Left kidney (tissue), 2 donors: Measurements from ENCODE around the gene PYGB. TPM values are rescaled to one million over a fixed set of nuclear protein-coding genes. Genes with fewer than 3 reads are reported as not detected.
"Not testable (repeated sequence)": the region's sequence is repeated elsewhere in the genome, so short reads cannot be mapped to it uniquely, and the experiment has no call there.

Experiments
- DNase-seq: peaks from one replicate; pipeline ENCODE4 v3.0.0-alpha.2; 2013
- polyA plus RNA-seq: library from polyadenylated mRNA; unstranded; fragments of 120-200 nt; gene quantifications from one replicate; pipeline ENCODE4 v1.2.1, GENCODE V29; 2013; ENCODE audit not compliant: insufficient read length

The PYGB gene
- polyA plus RNA-seq, 1 donor, result 47.0 TPM

- DNase-seq, result no peak
Observed at GRCh38 chr20:25295386-25296093, 47.7 kb downstream of the PYGB start.

GRCh38 chr20:25296094-25297093, 48.5 kb downstream of the PYGB start:
- DNase-seq, result no peak

DNA sequence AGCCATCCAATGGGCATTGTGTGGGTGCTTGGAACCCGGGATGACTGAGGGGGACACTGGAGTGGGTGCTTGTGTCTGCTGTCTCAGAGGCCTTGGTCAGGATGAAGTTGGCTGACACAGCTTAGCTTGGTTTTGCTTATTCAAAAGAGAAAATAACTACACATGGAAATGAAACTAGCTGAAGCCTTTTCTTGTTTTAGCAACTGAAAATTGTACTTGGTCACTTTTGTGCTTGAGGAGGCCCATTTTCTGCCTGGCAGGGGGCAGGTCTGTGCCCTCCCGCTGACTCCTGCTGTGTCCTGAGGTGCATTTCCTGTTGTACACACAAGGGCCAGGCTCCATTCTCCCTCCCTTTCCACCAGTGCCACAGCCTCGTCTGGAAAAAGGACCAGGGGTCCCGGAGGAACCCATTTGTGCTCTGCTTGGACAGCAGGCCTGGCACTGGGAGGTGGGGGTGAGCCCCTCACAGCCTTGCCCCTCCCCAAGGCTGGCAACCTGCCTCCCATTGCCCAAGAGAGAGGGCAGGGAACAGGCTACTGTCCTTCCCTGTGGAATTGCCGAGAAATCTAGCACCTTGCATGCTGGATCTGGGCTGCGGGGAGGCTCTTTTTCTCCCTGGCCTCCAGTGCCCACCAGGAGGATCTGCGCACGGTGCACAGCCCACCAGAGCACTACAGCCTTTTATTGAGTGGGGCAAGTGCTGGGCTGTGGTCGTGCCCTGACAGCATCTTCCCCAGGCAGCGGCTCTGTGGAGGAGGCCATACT, 49.4 kb downstream of the PYGB start:
- DNase-seq, result no peak

DNA sequence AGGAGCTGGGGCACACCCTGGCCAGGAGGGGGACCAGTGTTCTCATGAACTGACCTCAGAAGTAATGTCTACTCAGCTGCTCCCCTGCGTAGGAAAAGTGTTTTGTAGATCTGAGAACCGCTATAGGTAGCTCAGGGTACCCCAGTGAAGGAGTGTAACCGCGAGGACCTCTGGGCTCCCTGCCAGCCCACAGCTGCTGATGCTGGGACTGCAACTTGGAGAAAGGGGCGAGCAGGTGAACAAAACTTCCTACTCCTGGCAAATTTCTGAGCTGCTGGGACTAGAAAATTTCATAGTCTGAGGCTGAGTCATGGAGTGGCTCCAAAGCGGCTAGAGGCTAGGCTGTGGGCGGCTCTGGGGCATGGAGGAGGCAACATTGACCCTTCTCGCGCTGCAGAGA, 51.9 kb downstream of the PYGB start:
- no peak for DNase-seq

GRCh38 chr20:25300496-25301170, 52.7 kb downstream of the PYGB start:
- DNase-seq, result no peak

DNA sequence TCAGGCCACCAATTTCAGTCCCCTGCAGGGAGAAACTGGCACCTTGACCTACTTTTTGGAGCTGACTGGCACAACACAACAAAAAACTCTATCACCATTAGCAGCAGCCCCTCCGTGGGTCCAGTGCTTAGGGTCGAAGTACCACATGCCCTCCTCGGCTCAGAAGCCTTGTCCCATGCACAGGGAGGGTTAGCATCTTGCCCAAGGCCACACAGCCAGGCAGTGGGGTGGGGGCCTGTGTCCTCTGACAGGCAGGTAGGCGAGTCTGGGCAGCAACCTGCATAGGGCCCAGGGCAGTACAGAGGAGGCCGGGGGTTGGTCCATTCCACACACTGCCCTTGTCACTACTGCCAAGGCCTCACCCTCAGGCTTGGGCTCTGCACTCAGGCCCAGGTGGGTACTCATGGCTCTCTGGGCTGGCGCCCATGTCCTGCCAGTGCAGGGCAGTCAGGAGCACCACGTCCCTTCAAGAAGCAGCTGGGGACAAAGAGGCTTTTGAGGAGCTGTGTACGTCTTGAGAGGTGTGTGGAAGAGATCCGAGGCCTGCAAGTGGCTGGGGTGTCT, 53.6 kb downstream of the PYGB start:
- DNase-seq, result no peak

- no peak for DNase-seq
Observed at GRCh38 chr20:25302596-25302995, 54.7 kb downstream of the PYGB start.

GRCh38 chr20:25303292-25304024, 55.6 kb downstream of the PYGB start:
- no peak for DNase-seq

DNA sequence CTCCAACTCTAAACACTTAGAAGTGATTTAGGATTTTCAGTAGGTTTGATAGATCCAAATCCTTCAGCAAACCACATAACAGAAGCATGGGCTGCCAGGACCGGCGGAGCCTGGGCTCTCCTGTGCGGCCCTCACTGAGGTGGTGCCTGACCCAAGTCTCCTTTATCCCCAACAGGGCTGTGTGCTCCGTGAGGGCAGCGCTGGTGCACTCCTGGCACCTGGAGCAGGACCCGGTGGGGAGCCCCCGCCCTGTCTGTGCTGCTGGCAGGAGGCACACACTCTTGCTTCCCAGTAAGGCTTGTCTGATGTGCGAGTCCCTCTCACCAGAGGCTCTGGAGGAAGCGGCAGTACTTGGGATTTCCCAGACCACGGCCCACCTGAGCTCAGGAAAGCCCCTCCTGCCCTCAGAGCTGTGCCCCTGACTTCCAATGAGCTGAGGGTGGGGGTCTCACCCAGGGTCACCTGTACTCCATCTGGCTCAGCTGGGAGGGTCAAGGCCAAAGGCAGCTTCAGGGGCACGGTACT, 56.2 kb downstream of the PYGB start:
- DNase-seq, result no peak

DNA sequence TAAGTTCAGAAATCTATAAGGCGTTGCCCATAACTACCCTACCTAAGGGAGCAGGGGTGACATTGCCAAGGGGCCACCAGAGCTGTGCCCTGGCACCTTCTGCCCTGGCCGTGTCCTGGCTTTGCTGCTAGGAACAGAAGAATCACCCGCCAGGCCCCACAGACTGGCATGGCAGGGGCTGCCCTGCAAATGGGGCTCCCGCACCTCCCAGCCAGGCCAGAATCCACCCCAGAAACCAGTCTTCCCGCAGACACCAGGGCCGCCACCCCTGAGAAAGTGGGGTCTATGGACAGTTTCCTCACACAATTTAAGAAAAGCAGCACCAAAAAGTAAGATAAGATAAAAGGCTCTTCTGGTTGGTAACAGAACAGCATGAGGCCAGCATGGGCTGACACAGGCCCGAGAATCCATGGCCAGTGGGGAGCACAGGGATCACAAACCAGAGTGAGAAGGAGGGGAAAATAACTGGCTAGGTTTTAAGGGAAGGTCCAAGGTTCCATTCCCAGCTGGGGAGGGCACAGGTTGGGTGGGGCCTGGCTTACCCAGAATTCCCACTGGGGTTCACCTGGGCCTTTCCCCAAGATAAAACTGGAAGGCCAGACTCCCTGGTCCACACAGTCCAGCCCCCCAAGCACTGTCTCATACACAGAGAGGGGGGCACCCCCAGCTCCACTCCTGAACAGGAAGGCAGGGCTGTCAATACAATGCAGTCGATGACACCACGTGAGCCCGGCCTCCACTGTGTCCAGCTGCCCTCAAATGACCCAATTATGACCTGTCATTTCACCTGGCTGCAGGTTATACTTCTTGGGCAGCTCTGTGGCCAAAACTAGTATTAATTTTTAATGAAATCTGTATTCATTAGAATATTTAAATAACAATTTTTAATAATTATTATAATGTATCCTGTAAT, 59.4 kb downstream of the PYGB start:
- DNase-seq, result no peak

GRCh38 chr20:25308083-25308491, 60.2 kb downstream of the PYGB start:
- no peak for DNase-seq

GRCh38 chr20:25308671-25309394, 60.9 kb downstream of the PYGB start:
- no peak for DNase-seq

DNA sequence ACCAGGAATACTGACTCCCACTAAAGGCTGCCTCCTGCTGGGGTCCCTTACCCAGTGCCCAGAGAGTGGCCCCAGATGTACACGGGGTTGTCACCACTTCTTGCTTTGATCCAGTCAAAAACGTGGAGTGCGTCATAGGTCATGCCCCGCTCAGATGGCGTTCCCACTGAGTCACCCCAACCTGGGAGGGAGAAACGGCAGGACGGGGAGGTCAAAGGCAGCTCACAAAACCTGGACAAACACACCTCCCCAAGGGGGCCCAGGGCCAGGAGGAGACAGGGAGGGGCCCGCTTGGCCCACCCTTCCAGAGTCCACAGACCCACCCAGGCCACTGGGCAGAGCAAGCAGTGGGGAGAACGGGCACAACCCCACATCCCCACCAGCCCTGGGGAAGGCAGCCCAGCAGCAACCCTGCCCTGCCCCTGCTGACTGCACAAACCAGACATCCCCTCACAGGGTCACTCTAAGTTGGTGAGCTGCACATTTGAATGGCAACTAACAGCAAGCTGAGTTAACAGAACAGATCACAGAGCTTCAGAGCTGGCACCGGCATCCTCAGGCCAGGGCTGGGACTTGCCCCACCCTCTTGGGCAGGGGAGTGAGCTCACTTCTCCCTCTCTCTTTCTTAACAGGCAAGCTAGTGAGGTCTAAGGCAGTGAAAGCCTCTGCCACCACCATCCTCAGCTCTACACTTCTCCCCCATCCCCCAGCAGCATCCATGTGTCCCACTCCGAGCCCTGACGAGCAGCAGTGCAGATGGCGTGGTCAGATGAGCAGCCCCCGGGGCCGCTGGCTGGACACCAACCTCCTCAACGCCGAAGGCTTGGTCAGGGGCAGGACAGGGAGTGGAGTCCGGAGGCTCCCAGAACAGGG, 61.7 kb downstream of the PYGB start:
- DNase-seq, result no peak

- DNase-seq, result no peak
Observed at GRCh38 chr20:25310268-25310920, 62.5 kb downstream of the PYGB start.

DNA sequence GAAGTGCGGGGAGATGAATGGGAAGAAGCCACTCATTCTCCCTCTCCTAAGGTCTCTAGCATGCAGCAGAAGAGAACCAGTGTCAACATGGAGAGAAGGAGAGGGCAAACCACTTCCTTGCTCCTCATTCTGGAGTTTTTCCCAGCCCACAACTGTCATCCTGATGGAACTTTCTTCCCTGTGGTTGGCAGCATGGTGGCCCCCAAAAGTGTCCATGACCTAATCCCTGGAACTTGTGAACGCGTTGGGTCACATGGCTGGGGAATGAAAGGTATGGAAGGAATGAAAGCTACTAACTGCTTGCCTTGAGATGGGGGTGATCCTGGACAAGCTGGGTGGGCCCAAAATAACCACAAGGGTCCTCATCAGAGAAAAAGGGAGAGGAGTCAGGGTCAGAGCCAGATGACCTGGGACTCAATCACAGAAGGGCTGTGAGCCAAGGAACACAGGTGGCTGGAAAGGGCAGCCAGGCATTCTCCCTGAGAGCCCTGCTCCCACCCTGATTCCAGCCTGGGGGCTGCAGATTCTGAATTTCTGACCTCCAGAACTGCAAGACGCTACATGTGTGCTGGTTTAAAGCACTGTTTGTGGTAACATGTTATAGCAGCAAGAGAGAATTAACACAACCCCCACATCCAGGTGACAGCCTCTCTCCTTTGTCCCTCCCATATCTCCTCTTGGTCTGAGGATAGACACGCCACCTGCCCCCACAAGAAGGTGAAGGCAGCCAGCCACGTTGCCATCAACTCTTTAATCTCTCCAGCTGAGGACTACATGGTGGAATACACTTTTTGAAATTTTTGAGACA, 63.2 kb downstream of the PYGB start:
- DNase-seq, result no peak

- DNase-seq, result not testable (repeated sequence)
Observed at GRCh38 chr20:25312716-25313115, 64.8 kb downstream of the PYGB start.
